ENCODE results near the gene CAMKK1.

GRCh38 chr17:3845621-3846436 is 47.0 kb downstream of the CAMKK1 start, which contains the start of gene NCBP3:
- TF ChIP-seq CTCF (IDR thresholded peaks at IDR 0.05) = peak; percentile 86 to 99 (median 96)
- peak; percentile 23 to 93 for TF ChIP-seq POLR2A (IDR thresholded peaks at IDR 0.05)
